NT2/D1 (cell line): Measurements from ENCODE around the gene PLXNA4.

Experiments
- SUZ12 ChIP-seq: IDR thresholded peaks from 2 replicates; pipeline ENCODE4 v1.6.1; 2011; ENCODE audit not compliant: insufficient read length, insufficient read depth; ENCODE audit errors: extremely low read depth
- YY1 ChIP-seq: IDR thresholded peaks from 2 replicates; pipeline ENCODE4 v1.6.1; 2011; ENCODE audit not compliant: insufficient read length, insufficient read depth
- ZNF274 ChIP-seq: IDR thresholded peaks from 2 replicates; pipeline ENCODE4 v1.6.1; 2011; ENCODE audit warnings: mild to moderate bottlenecking, low read depth, low read length

- TF ChIP-seq SUZ12 (no peak), ZNF274 (no peak), YY1 (no peak)
These were observed 445.1 kb downstream of the PLXNA4 start for GRCh38 chr7:132131196-132131595.
